GM18951 (cell line): ENCODE measurements around the gene ARHGAP1.

Experiments
- POLR2A ChIP-seq: IDR thresholded peaks from 4 replicates; pipeline ENCODE4 v1.6.1; 2011; ENCODE audit warnings: mild to moderate bottlenecking; ENCODE audit not compliant: insufficient read length, insufficient read depth; ENCODE audit errors: extremely low read depth
- in situ Hi-C: fragments of 300-500 bp; cut with MboI; formaldehyde crosslinking; loops from one replicate; pipeline ENCODE4 v1.12.0; 2022; ENCODE audit warnings: low sequenced_read_pairs, mixed read lengths, inconsistent platforms; ENCODE audit not compliant: unreplicated experiment

ARHGAP1 gene

GRCh38 chr11:46729110-46730027, 28.9 kb upstream of the ARHGAP1 start:
- in situ Hi-C loops, result no loop called here
- no peak for TF ChIP-seq POLR2A

GRCh38 chr11:46728659-46729040, 28.2 kb upstream of the ARHGAP1 start:
- no peak for TF ChIP-seq POLR2A
- in situ Hi-C loops, result no loop called here

- TF ChIP-seq POLR2A, result no peak
- in situ Hi-C loops, result no loop called here
Measured at GRCh38 chr11:46727952-46728658, 27.7 kb upstream of the ARHGAP1 start.

- in situ Hi-C loops, result no loop called here
- TF ChIP-seq POLR2A, result no peak
Measured at GRCh38 chr11:46726206-46726862, 25.9 kb upstream of the ARHGAP1 start.

- in situ Hi-C loops, result no loop called here
- no peak for TF ChIP-seq POLR2A
Measured at GRCh38 chr11:46725338-46726205, 25.2 kb upstream of the ARHGAP1 start.

- in situ Hi-C loops, result no loop called here
- no peak for TF ChIP-seq POLR2A
Measured at GRCh38 chr11:46724088-46724487, 23.7 kb upstream of the ARHGAP1 start.

GRCh38 chr11:46723359-46723680, 22.9 kb upstream of the ARHGAP1 start:
- TF ChIP-seq POLR2A, result no peak
- in situ Hi-C loops, result no loop called here

GRCh38 chr11:46722566-46723358, 22.3 kb upstream of the ARHGAP1 start:
- in situ Hi-C loops, result no loop called here
- TF ChIP-seq POLR2A, result no peak

GRCh38 chr11:46721286-46721685, 20.9 kb upstream of the ARHGAP1 start:
- in situ Hi-C loops, result no loop called here
- no peak for TF ChIP-seq POLR2A

GRCh38 chr11:46719543-46720218, 19.3 kb upstream of the ARHGAP1 start:
- in situ Hi-C loops, result loop anchor here (10.0 kb wide), 1 partner anchor 285 kb away; no protein-coding TSS in a partner anchor
- no peak for TF ChIP-seq POLR2A

- in situ Hi-C loops, result loop anchor here (10.0 kb wide), 1 partner anchor 284 kb away; no protein-coding TSS in a partner anchor
- TF ChIP-seq POLR2A, result no peak
Measured at GRCh38 chr11:46719048-46719542, 18.7 kb upstream of the ARHGAP1 start, which contains the start of gene F2. F2 (plus strand) TSS chr11:46719213; CDS start chr11:46719236, 23 bp downstream.
